Hepatocyte (in vitro differentiated cells): ENCODE measurements around the gene LDLRAD4. TPM values are rescaled to one million over a fixed set of nuclear protein-coding genes. Genes with fewer than 3 reads are reported as not detected.

Experiments used
- DNase-seq: peaks from one replicate; pipeline ENCODE4 v3.0.0-alpha.2; 2016; ENCODE audit warnings: low spot score
- H2AFZ ChIP-seq: fragments of 200-600 bp; sonication (generic); 2 replicates; pipeline ENCODE4 v1.6.0; 2016; ENCODE audit warnings: antibody characterized with exemption, mild to moderate bottlenecking
- H3K27ac ChIP-seq: fragments of 200-600 bp; sonication (generic); 2 replicates; pipeline ENCODE4 v1.5.1; 2016; ENCODE audit warnings: mild to moderate bottlenecking
- H3K27me3 ChIP-seq: fragments of 200-600 bp; sonication (generic); 2 replicates; pipeline ENCODE4 v1.6.1; 2016
- H3K36me3 ChIP-seq: fragments of 200-600 bp; sonication (generic); replicated peaks from 2 replicates; pipeline ENCODE4 v1.5.1; 2016; ENCODE audit warnings: low read depth; ENCODE audit not compliant: insufficient read depth
- H3K4me1 ChIP-seq: fragments of 200-600 bp; sonication (generic); 2 replicates; pipeline ENCODE4 v1.5.1; 2016; ENCODE audit warnings: mild to moderate bottlenecking, moderate library complexity; ENCODE audit not compliant: insufficient read depth
- H3K4me2 ChIP-seq: fragments of 200-600 bp; sonication (generic); 2 replicates; pipeline ENCODE4 v1.6.0; 2016
- H3K4me3 ChIP-seq: fragments of 200-600 bp; sonication (generic); 2 replicates; pipeline ENCODE4 v1.5.1; 2016; ENCODE audit warnings: mild to moderate bottlenecking
- H3K79me2 ChIP-seq: fragments of 200-600 bp; sonication (generic); 2 replicates; pipeline ENCODE4 v1.6.0; 2017; ENCODE audit warnings: mild to moderate bottlenecking
- H3K9me2 ChIP-seq: fragments of 200-600 bp; sonication (generic); replicated peaks from 2 replicates; pipeline ENCODE4 v1.6.0; 2017; ENCODE audit warnings: mild to moderate bottlenecking; ENCODE audit not compliant: insufficient read depth
- H3K9me3 ChIP-seq: fragments of 200-600 bp; sonication (generic); 2 replicates; pipeline ENCODE4 v1.5.1; 2016; ENCODE audit warnings: low read depth, mild to moderate bottlenecking
- H4K20me1 ChIP-seq: fragments of 200-600 bp; sonication (generic); 2 replicates; pipeline ENCODE4 v1.6.0; 2016; ENCODE audit warnings: mild to moderate bottlenecking; ENCODE audit not compliant: insufficient read depth, poor library complexity, severe bottlenecking
- EZH2 ChIP-seq: fragments of 200-600 bp; sonication (generic); IDR thresholded peaks from 2 replicates; pipeline ENCODE4 v1.6.1; 2016; ENCODE audit warnings: antibody characterized with exemption, mild to moderate bottlenecking, borderline replicate concordance
- EZH2phosphoT487 ChIP-seq: fragments of 200-600 bp; sonication (generic); IDR thresholded peaks from one replicate; pipeline ENCODE4 v1.6.1; 2018; ENCODE audit warnings: antibody characterized with exemption, mild to moderate bottlenecking, low read depth, moderate library complexity; ENCODE audit not compliant: unreplicated experiment, severe bottlenecking
- WGBS: methylation state at CpG from one replicate; pipeline ENCODE4 v1.1.6; 2016; ENCODE audit warnings: low lambda C conversion rate; ENCODE audit errors: missing lambda C conversion rate; 5-methylcytosine and 5-hydroxymethylcytosine counted together
- polyA plus RNA-seq: library from polyadenylated mRNA; unstranded; fragments of >200 nt; fragmentation: Nextera tagmentation; extraction: Ambion mirVana; gene quantifications from 2 replicates; pipeline ENCODE4 v1.2.1, GENCODE V29; 2016
- total RNA-seq: library from RNA; depleted of rRNA; stranded (reverse); fragments of >200 nt; gene quantifications from 2 replicates; pipeline ENCODE4 v1.2.3, GENCODE V29; 2014
- TF ChIP-seq, protein P1 (sequence below): fragments of 200-600 bp; sonication (generic); IDR thresholded peaks from 2 replicates; pipeline ENCODE4 v1.5.1; 2016; ENCODE audit warnings: antibody characterized with exemption, mild to moderate bottlenecking; ENCODE audit not compliant: poor library complexity

The LDLRAD4 gene
- total and polyA plus RNA-seq, 2 experiments from 2014 or later, result 15.1 to 29.0 TPM

- no peaks in the 10 kb centered on the region for H3K27me3 ChIP-seq
- H3K27ac ChIP-seq, result no peak overlapping the region
- no peak overlapping the region for H3K4me3 ChIP-seq
- WGBS, result 83% methylated on average over 4 of the region's 4 CpGs
- TF ChIP-seq, protein P1, sequence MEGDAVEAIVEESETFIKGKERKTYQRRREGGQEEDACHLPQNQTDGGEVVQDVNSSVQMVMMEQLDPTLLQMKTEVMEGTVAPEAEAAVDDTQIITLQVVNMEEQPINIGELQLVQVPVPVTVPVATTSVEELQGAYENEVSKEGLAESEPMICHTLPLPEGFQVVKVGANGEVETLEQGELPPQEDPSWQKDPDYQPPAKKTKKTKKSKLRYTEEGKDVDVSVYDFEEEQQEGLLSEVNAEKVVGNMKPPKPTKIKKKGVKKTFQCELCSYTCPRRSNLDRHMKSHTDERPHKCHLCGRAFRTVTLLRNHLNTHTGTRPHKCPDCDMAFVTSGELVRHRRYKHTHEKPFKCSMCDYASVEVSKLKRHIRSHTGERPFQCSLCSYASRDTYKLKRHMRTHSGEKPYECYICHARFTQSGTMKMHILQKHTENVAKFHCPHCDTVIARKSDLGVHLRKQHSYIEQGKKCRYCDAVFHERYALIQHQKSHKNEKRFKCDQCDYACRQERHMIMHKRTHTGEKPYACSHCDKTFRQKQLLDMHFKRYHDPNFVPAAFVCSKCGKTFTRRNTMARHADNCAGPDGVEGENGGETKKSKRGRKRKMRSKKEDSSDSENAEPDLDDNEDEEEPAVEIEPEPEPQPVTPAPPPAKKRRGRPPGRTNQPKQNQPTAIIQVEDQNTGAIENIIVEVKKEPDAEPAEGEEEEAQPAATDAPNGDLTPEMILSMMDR, result no peak
- TF ChIP-seq EZH2phosphoT487, result no peak
- no peak for TF ChIP-seq EZH2
- H4K20me1 ChIP-seq, result no peaks in the 10 kb centered on the region
- no peak overlapping the region for H2AFZ ChIP-seq
- H3K4me2 ChIP-seq, result no peak overlapping the region
- H3K9me2 ChIP-seq, result no peaks in the 10 kb centered on the region
- no peaks in the 10 kb centered on the region for H3K79me2 ChIP-seq
- no peaks in the 10 kb centered on the region for H3K36me3 ChIP-seq
- no peaks in the 10 kb centered on the region for H3K9me3 ChIP-seq
- no peaks in the 10 kb centered on the region for H3K4me1 ChIP-seq
- DNase-seq, result no peak
Measured at GRCh38 chr18:13187498-13187897, 31.1 kb upstream of the LDLRAD4 start.

- Histone ChIP-seq H4K20me1 (no peaks in the 10 kb centered on the region), H3K79me2 (no peaks in the 10 kb centered on the region), H3K9me3 (no peaks in the 10 kb centered on the region), H3K4me2 (no peak overlapping the region), H3K36me3 (no peaks in the 10 kb centered on the region), H3K4me3 (no peak overlapping the region), H3K4me1 (no peaks in the 10 kb centered on the region), H3K9me2 (no peaks in the 10 kb centered on the region), H3K27ac (no peak overlapping the region), H3K27me3 (no peaks in the 10 kb centered on the region), H2AFZ (no peak overlapping the region)
- no peak for DNase-seq
- 74% methylated on average over 3 of the region's 3 CpGs for WGBS
- TF ChIP-seq EZH2, result no peak
- TF ChIP-seq EZH2phosphoT487, result no peak
- TF ChIP-seq, protein P1, result no peak
Measured at GRCh38 chr18:13191031-13191430, 27.5 kb upstream of the LDLRAD4 start.

GRCh38 chr18:13191779-13192178 is 26.8 kb upstream of the LDLRAD4 start:
- peak; percentile 47 for DNase-seq

More at GRCh38 chr18:13191779-13192178, 26.8 kb upstream of the LDLRAD4 start:
- H3K9me3 ChIP-seq, result no peaks in the 10 kb centered on the region
- H3K36me3 ChIP-seq, result no peaks in the 10 kb centered on the region
- no peak for TF ChIP-seq EZH2phosphoT487
- no peak for TF ChIP-seq EZH2
- TF ChIP-seq, protein P1, result no peak
- H4K20me1 ChIP-seq, result no peaks in the 10 kb centered on the region
- H3K27me3 ChIP-seq, result no peaks in the 10 kb centered on the region
- no peak overlapping the region for H3K27ac ChIP-seq
- no peak overlapping the region for H3K4me2 ChIP-seq
- no peaks in the 10 kb centered on the region for H3K79me2 ChIP-seq
- no peaks in the 10 kb centered on the region for H3K4me1 ChIP-seq
- no peak overlapping the region for H2AFZ ChIP-seq
- 52% methylated on average over 7 of the region's 7 CpGs for WGBS
- H3K9me2 ChIP-seq, result no peaks in the 10 kb centered on the region
- no peak overlapping the region for H3K4me3 ChIP-seq
